ENCODE results near the gene ARNT2. TPM values are rescaled to one million over a fixed set of nuclear protein-coding genes. Genes with fewer than 3 reads are reported as not detected.

The ARNT2 gene
- total RNA-seq, 2 experiments from 2014 or later = not detected

DNA sequence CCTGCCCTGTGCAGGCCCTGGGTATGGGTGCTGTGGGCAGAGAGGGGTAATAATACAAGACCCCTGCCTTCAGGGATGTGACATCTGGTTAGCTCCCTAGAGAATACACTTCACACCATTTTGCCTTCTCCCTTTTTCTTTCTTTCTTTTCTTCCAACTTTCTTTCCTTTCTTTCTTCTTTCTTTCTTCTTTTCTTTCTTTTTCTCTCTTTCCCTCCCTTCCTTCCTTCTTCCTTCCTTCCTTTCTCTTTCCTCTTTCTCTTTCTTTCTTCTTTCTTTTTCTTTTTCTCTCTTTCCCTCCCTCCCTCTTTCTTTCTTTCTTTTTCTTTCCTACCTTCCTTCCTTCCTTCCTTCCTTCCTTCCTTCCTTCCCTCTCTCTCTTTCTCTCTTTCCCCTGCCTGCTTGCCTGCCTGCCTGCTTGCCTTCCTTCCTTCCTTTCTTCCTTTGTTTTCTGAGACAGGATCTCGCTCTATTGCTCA lies 222.5 kb downstream of the ARNT2 start:
- Histone ChIP-seq H4K20me1 (ENCODE audit: insufficient read depth, low read length) (no peaks in the 10 kb centered on the region), H3K36me3 (ENCODE audit: insufficient read depth, low read length) (no peaks in the 10 kb centered on the region), H2AFZ (ENCODE audit: low read length) (no peak overlapping the region), H3K4me2 (ENCODE audit: low read length) (no peak overlapping the region), H3K27ac (ENCODE audit: low read depth, low read length, poor library complexity, severe bottlenecking) (no peak overlapping the region), H3K4me3 (ENCODE audit: low read depth, low read length, poor library complexity, severe bottlenecking) (no peak overlapping the region), H3K9me2 (ENCODE audit: insufficient read depth, low read length) (no peaks in the 10 kb centered on the region), H3K79me2 (ENCODE audit: insufficient read depth, low read depth, low read length) (no peaks in the 10 kb centered on the region), H3K4me1 (ENCODE audit: insufficient read depth, low read length, poor library complexity, severe bottlenecking) (no peaks in the 10 kb centered on the region), H3K9me3 (ENCODE audit: low read length) (no peaks in the 10 kb centered on the region)
- intact Hi-C loops (cut with micrococcal nuclease; ENCODE audit: unreplicated experiment) = no loop called here
- no peak for DNase-seq (ENCODE audit: low spot score)
- CTCF ChIA-PET (ENCODE audit: unreplicated experiment) = no interaction called here
- no TSS peak for BruUV-seq (replicated peaks)
- TF ChIP-seq, protein P1, sequence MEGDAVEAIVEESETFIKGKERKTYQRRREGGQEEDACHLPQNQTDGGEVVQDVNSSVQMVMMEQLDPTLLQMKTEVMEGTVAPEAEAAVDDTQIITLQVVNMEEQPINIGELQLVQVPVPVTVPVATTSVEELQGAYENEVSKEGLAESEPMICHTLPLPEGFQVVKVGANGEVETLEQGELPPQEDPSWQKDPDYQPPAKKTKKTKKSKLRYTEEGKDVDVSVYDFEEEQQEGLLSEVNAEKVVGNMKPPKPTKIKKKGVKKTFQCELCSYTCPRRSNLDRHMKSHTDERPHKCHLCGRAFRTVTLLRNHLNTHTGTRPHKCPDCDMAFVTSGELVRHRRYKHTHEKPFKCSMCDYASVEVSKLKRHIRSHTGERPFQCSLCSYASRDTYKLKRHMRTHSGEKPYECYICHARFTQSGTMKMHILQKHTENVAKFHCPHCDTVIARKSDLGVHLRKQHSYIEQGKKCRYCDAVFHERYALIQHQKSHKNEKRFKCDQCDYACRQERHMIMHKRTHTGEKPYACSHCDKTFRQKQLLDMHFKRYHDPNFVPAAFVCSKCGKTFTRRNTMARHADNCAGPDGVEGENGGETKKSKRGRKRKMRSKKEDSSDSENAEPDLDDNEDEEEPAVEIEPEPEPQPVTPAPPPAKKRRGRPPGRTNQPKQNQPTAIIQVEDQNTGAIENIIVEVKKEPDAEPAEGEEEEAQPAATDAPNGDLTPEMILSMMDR (conservative IDR thresholded peaks at IDR 0.05; ENCODE audit: low read length) = no peak
- TF ChIP-seq EZH2phosphoT487 (IDR thresholded peaks at IDR 0.05; ENCODE audit: borderline replicate concordance, low read depth, low read length) = no peak
- POLR2A ChIA-PET = no interaction called here

DNA sequence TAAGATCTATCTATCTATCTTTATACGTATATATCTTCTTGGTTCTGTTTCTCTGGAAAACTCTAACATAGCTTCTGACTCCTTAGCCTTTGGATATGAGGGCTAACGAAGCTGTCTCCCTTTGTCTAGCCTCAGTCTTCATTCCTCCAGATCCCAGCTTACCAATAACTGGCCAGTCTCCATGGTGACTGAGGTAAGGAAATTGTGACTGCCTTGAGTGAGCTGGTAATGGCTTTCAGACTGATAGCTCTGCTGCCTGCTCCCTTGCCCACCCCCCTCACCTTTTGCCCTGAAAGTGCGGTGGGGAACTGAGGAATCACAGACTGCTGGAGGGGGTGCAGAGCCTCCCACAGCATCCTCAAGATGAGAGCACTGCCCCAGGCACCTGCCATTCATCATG lies 225.2 kb downstream of the ARNT2 start:
- no TSS peak for BruUV-seq (replicated peaks)
- intact Hi-C loops (cut with micrococcal nuclease; ENCODE audit: unreplicated experiment) = no loop called here
- no peaks in the 10 kb centered on the region for H3K4me1 ChIP-seq (ENCODE audit: insufficient read depth, low read length, poor library complexity, severe bottlenecking)

DNA sequence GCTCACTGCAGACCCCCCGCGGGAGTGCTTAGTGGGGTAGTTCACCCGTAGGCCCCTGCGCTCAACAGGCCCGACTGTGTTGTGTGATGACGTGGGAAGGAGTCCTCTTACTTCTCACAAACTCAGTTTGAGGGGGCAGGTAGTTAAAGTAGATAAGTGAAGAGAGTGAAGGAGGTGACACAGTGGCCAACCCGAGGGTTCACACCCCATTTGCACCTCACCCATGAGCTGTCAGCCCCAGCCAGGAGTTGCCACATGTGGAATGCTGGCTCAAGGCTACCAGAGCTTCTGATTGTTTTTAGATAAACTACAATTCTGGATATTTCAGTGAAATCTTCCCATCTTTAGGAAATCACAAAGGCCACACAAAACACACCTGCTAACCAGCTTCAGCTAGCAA lies 226.8 kb downstream of the ARNT2 start:
- intact Hi-C loops (cut with micrococcal nuclease; ENCODE audit: unreplicated experiment) = no loop called here
- no peaks in the 10 kb centered on the region for H3K9me3 ChIP-seq (ENCODE audit: low read length)
- ChIA-PET POLR2A (no interaction called here), CTCF (ENCODE audit: unreplicated experiment) (no interaction called here)
- BruUV-seq (replicated peaks) = no TSS peak
- H3K4me1 ChIP-seq (ENCODE audit: insufficient read depth, low read length, poor library complexity, severe bottlenecking) = no peaks in the 10 kb centered on the region
- H3K27ac ChIP-seq (ENCODE audit: low read depth, low read length, poor library complexity, severe bottlenecking) = no peak overlapping the region
- no peak for DNase-seq (ENCODE audit: low spot score)
- TF ChIP-seq, protein P1 (conservative IDR thresholded peaks at IDR 0.05; ENCODE audit: low read length) = no peak
- no peak for TF ChIP-seq EZH2phosphoT487 (IDR thresholded peaks at IDR 0.05; ENCODE audit: borderline replicate concordance, low read depth, low read length)
- H3K9me2 ChIP-seq (ENCODE audit: insufficient read depth, low read length) = no peaks in the 10 kb centered on the region
- no peak overlapping the region for H3K4me2 ChIP-seq (ENCODE audit: low read length)
- no peaks in the 10 kb centered on the region for H3K36me3 ChIP-seq (ENCODE audit: insufficient read depth, low read length)
- no peak overlapping the region for H3K4me3 ChIP-seq (ENCODE audit: low read depth, low read length, poor library complexity, severe bottlenecking)
- H2AFZ ChIP-seq (ENCODE audit: low read length) = no peak overlapping the region
- H4K20me1 ChIP-seq (ENCODE audit: insufficient read depth, low read length) = no peaks in the 10 kb centered on the region
- H3K79me2 ChIP-seq (ENCODE audit: insufficient read depth, low read depth, low read length) = no peaks in the 10 kb centered on the region

More for the DNA sequence above, 225.2 kb downstream of the ARNT2 start:
- Histone ChIP-seq H3K79me2 (ENCODE audit: insufficient read depth, low read depth, low read length) (no peaks in the 10 kb centered on the region), H3K27ac (ENCODE audit: low read depth, low read length, poor library complexity, severe bottlenecking) (no peak overlapping the region), H3K36me3 (ENCODE audit: insufficient read depth, low read length) (no peaks in the 10 kb centered on the region), H3K9me3 (ENCODE audit: low read length) (no peaks in the 10 kb centered on the region), H3K4me2 (ENCODE audit: low read length) (no peak overlapping the region), H3K4me3 (ENCODE audit: low read depth, low read length, poor library complexity, severe bottlenecking) (no peak overlapping the region), H3K9me2 (ENCODE audit: insufficient read depth, low read length) (no peaks in the 10 kb centered on the region), H4K20me1 (ENCODE audit: insufficient read depth, low read length) (no peaks in the 10 kb centered on the region), H2AFZ (ENCODE audit: low read length) (no peak overlapping the region)
- ChIA-PET CTCF (ENCODE audit: unreplicated experiment) (no interaction called here), POLR2A (no interaction called here)
- DNase-seq (ENCODE audit: low spot score) = no peak
- TF ChIP-seq, protein P1 (conservative IDR thresholded peaks at IDR 0.05; ENCODE audit: low read length) = no peak

Data from OCI-LY7 (cell line).